ENCODE data around the gene LEF1.

Gene LEF1

GRCh38 chr4:108175966-108176365 lies 7.2 kb upstream of the LEF1 start:
- no peak for DNase-seq (ENCODE audit: low read depth)

GRCh38 chr4:108174856-108175255 lies 6.1 kb upstream of the LEF1 start:
- no peak for DNase-seq (ENCODE audit: low read depth)

GRCh38 chr4:108173599-108174057 lies 4.9 kb upstream of the LEF1 start:
- DNase-seq (ENCODE audit: low read depth) = no peak

- peak; percentile 47 for DNase-seq (ENCODE audit: low read depth)
These were observed 4.2 kb upstream of the LEF1 start for GRCh38 chr4:108172753-108173598.

- DNase-seq (ENCODE audit: low read depth) = no peak
These were observed 3.6 kb upstream of the LEF1 start for GRCh38 chr4:108172231-108172752.

GRCh38 chr4:108171339-108172230 lies 2.9 kb upstream of the LEF1 start:
- DNase-seq (ENCODE audit: low read depth) = no peak

- no peak for DNase-seq (ENCODE audit: low read depth)
These were observed 2.1 kb upstream of the LEF1 start for GRCh38 chr4:108170631-108171338.

GRCh38 chr4:108169664-108170063 lies 932 bp upstream of the LEF1 start:
- DNase-seq (ENCODE audit: low read depth) = no peak

- peak; percentile 47 for DNase-seq (ENCODE audit: low read depth)
These were observed 517 bp downstream of the LEF1 start for GRCh38 chr4:108168160-108168670.

- DNase-seq (ENCODE audit: low read depth) = no peak
These were observed 2.1 kb downstream of the LEF1 start for GRCh38 chr4:108166441-108167315.

- DNase-seq (ENCODE audit: low read depth) = no peak
These were observed 2.7 kb downstream of the LEF1 start for GRCh38 chr4:108166038-108166437.

GRCh38 chr4:108165586-108165985 lies 3.1 kb downstream of the LEF1 start:
- no peak for DNase-seq (ENCODE audit: low read depth)

- DNase-seq (ENCODE audit: low read depth) = no peak
These were observed 5.4 kb downstream of the LEF1 start for GRCh38 chr4:108163351-108163750.

- no peak for DNase-seq (ENCODE audit: low read depth)
These were observed 7.9 kb downstream of the LEF1 start for GRCh38 chr4:108160741-108161352.

GRCh38 chr4:108159845-108160244 lies 8.9 kb downstream of the LEF1 start:
- DNase-seq (ENCODE audit: low read depth) = no peak

- no peak for DNase-seq (ENCODE audit: low read depth)
These were observed 11.1 kb downstream of the LEF1 start for GRCh38 chr4:108157655-108158054.

GRCh38 chr4:108156391-108156790 lies 12.3 kb downstream of the LEF1 start:
- DNase-seq (ENCODE audit: low read depth) = no peak

GRCh38 chr4:108155373-108155772 lies 13.4 kb downstream of the LEF1 start:
- peak; percentile 13 for DNase-seq (ENCODE audit: low read depth)

- no peak for DNase-seq (ENCODE audit: low read depth)
These were observed 15.8 kb downstream of the LEF1 start for GRCh38 chr4:108152980-108153379.
